Lower leg skin (tissue), 4 donors: ENCODE results near the gene WIPF1. TPM values are rescaled to one million over a fixed set of nuclear protein-coding genes. Genes with fewer than 3 reads are reported as not detected.

Experiments
- DNase-seq, 2 donors: peaks; one replicate each; pipeline ENCODE4 v3.0.0-alpha.2; 2019; ENCODE audit warnings: low spot score in 2 of 2
- H3K4me3 ChIP-seq: fragments of 200-600 bp; sonication (generic); 2 replicates; pipeline ENCODE4 v1.5.1; 2017; ENCODE audit warnings: mild to moderate bottlenecking, low read depth; ENCODE audit not compliant: poor library complexity, severe bottlenecking
- CTCF ChIP-seq, 3 donors: fragments of 450-650 bp; IDR thresholded peaks; one replicate each; pipeline ENCODE4 v1.5.1; 2016; ENCODE audit warnings: antibody characterized with exemption in 3 of 3, mild to moderate bottlenecking in 3 of 3, moderate library complexity in 2 of 3
- POLR2A ChIP-seq, 2 donors: fragments of 450-650 bp; IDR thresholded peaks; one replicate each; pipeline ENCODE4 v1.6.1; 2016 to 2017; ENCODE audit warnings: antibody characterized with exemption in 2 of 2, mild to moderate bottlenecking in 1 of 2, moderate library complexity in 1 of 2
- WGBS, 2 donors: methylation state at CpG; one replicate each; pipeline ENCODE4 v1.1.5; 2018; 5-methylcytosine and 5-hydroxymethylcytosine counted together
- intact Hi-C: fragments of 100-400 bp; cut with DNase I; formaldehyde crosslinking; loops from one replicate; pipeline ENCODE4 v1.15.0; 2023; ENCODE audit warnings: low total_unique reads
- total RNA-seq, 4 donors: library from RNA; depleted of rRNA; stranded (reverse); fragments of >200 nt; gene quantifications; one replicate each; pipeline ENCODE4 v1.1.0, GENCODE V29; 2016

The WIPF1 gene
- total RNA-seq, 4 donors from 2014 or later = 5.0 to 12.4 (median 9.1) TPM

GRCh38 chr2:174580951-174581350, 16.7 kb downstream of the WIPF1 start:
- TF ChIP-seq POLR2A (IDR thresholded peaks at IDR 0.05) (no peak), CTCF (IDR thresholded peaks at IDR 0.05) (no peak)
- no peak for DNase-seq
- no peak overlapping the region for H3K4me3 ChIP-seq
- 85 to 86% methylated on average over 2 of the region's 2 CpGs for WGBS, 2 donors
- intact Hi-C loops = no loop called here

GRCh38 chr2:174577967-174578589, 19.5 kb downstream of the WIPF1 start:
- intact Hi-C loops = no loop called here
- no peak overlapping the region for H3K4me3 ChIP-seq
- TF ChIP-seq POLR2A (IDR thresholded peaks at IDR 0.05) (no peak), CTCF (IDR thresholded peaks at IDR 0.05) (no peak)
- DNase-seq = no peak

GRCh38 chr2:174575124-174575776, 22.4 kb downstream of the WIPF1 start:
- DNase-seq = no peak
- TF ChIP-seq POLR2A (IDR thresholded peaks at IDR 0.05) (no peak), CTCF (IDR thresholded peaks at IDR 0.05) (no peak)
- 90 to 91% methylated on average over 16 of the region's 16 CpGs for WGBS, 2 donors
- intact Hi-C loops = no loop called here
- H3K4me3 ChIP-seq = no peak overlapping the region

- 26 to 30% methylated on average over 2 of the region's 2 CpGs for WGBS, 2 donors
- H3K4me3 ChIP-seq = no peak overlapping the region
- no peak for DNase-seq
- TF ChIP-seq CTCF (IDR thresholded peaks at IDR 0.05) = no peak
- no peak for TF ChIP-seq POLR2A (IDR thresholded peaks at IDR 0.05)
- intact Hi-C loops = no loop called here
Measured at GRCh38 chr2:174574657-174575056, 22.9 kb downstream of the WIPF1 start.

- no peak overlapping the region for H3K4me3 ChIP-seq
- TF ChIP-seq CTCF (IDR thresholded peaks at IDR 0.05) = no peak
- no peak for TF ChIP-seq POLR2A (IDR thresholded peaks at IDR 0.05)
- WGBS, 2 donors = 43 to 51% methylated on average over 6 of the region's 6 CpGs
- DNase-seq = no peak
- intact Hi-C loops = no loop called here
Measured at GRCh38 chr2:174573621-174574081, 24.0 kb downstream of the WIPF1 start.
